CD4-positive, CD25-positive, alpha-beta regulatory T cell (primary cell): ENCODE results near the gene CDC7. TPM values are rescaled to one million over a fixed set of nuclear protein-coding genes. Genes with fewer than 3 reads are reported as not detected.

Experiments
- ATAC-seq, 2 donors: fragments of 150-1000 bp; cut with Tn5 transposase; one replicate each; pipeline ENCODE4 v1.10.0; 2021; ENCODE audit warnings: low read depth in 2 of 2, moderate number of reproducible peaks in 2 of 2, moderate library complexity in 1 of 2
- DNase-seq, 3 donors: peaks; one replicate each; pipeline versions ENCODE4 v3.0.0 to v3.0.0-alpha.2; 2012 to 2022; ENCODE audit warnings: mixed read lengths in 1 of 3
- H3K27ac ChIP-seq: one replicate; pipeline ENCODE4 v1.7.0; 2013; ENCODE audit warnings: mild to moderate bottlenecking, low read length; ENCODE audit not compliant: insufficient read depth, poor library complexity, severe bottlenecking
- H3K27me3 ChIP-seq: one replicate; pipeline ENCODE4 v1.7.0; 2013; ENCODE audit warnings: low read length; ENCODE audit not compliant: control insufficient read depth, insufficient read depth
- H3K36me3 ChIP-seq: one replicate; pipeline ENCODE4 v1.7.0; 2013; ENCODE audit warnings: mild to moderate bottlenecking, low read length, moderate library complexity; ENCODE audit not compliant: control insufficient read depth, insufficient read depth
- H3K4me1 ChIP-seq: 2 replicates; pipeline ENCODE4 v1.7.0; 2013; ENCODE audit warnings: mild to moderate bottlenecking, low read length; ENCODE audit not compliant: insufficient read depth, control insufficient read depth, poor library complexity, severe bottlenecking
- H3K4me3 ChIP-seq: one replicate; pipeline ENCODE4 v1.7.0; 2013; ENCODE audit warnings: low read depth, mild to moderate bottlenecking, low read length, moderate library complexity
- H3K9me3 ChIP-seq, 2 experiments: 1 replicate in 1 of 2; 2 replicates in 1 of 2; pipeline ENCODE4 v1.7.0; 2013; ENCODE audit warnings: low read length in 2 of 2, mild to moderate bottlenecking in 1 of 2, moderate library complexity in 1 of 2; ENCODE audit not compliant: control insufficient read depth in 2 of 2
- H3K27ac Mint-ChIP-seq, 3 donors: one replicate each; pipeline ENCODE4 v1.8.0; 2020 to 2022; ENCODE audit warnings: mild to moderate bottlenecking in 3 of 3, mixed read lengths in 3 of 3, moderate library complexity in 2 of 3
- H3K27me3 Mint-ChIP-seq: one replicate; pipeline ENCODE4 v1.8.0; 2022; ENCODE audit warnings: mild to moderate bottlenecking, mixed read lengths
- H3K36me3 Mint-ChIP-seq: one replicate; pipeline ENCODE4 v1.8.0; 2020; ENCODE audit warnings: mixed read lengths
- H3K4me1 Mint-ChIP-seq, 4 donors: one replicate each; pipeline ENCODE4 v1.8.0; 2020 to 2022; ENCODE audit warnings: mixed read lengths in 4 of 4, mild to moderate bottlenecking in 1 of 4
- H3K4me3 Mint-ChIP-seq, 4 donors: one replicate each; pipeline ENCODE4 v1.8.0; 2020 to 2022; ENCODE audit warnings: mild to moderate bottlenecking in 4 of 4, mixed read lengths in 4 of 4, moderate library complexity in 3 of 4
- H3K9me3 Mint-ChIP-seq, 7 donors: one replicate each; pipeline ENCODE4 v1.8.0; 2020 to 2022; ENCODE audit warnings: mixed read lengths in 7 of 7, mild to moderate bottlenecking in 3 of 7, moderate library complexity in 2 of 7
- polyA plus RNA-seq, 4 donors: library from polyadenylated mRNA; unstranded; fragments of 300-500 nt; fragmentation: Illumina TruSeq; gene quantifications; one replicate each; pipeline ENCODE4 v1.2.3, GENCODE V29; 2021
- total RNA-seq: library from RNA; stranded (reverse); gene quantifications from one replicate; pipeline ENCODE4 v1.2.3, GENCODE V29; 2022

Gene CDC7
- total and polyA plus RNA-seq, 5 donors from 2014 or later: 3.9 to 7.9 (median 6.2) TPM

- Mint-ChIP-seq H3K4me3 (peak overlapping the region in 3 of 4 donors; percentile 12 to 79 (median 60)), H3K36me3 (no peaks in the 10 kb centered on the region), H3K4me1 (peaks cover 19 to 42% (median 28%) of the 10 kb centered on the region in 4 donors), H3K27ac (peak overlapping the region in 2 of 3 donors; percentile 5 to 59), H3K9me3 (no peaks in the 10 kb centered on the region), H3K27me3 (no peaks in the 10 kb centered on the region)
- Histone ChIP-seq H3K4me1 (peaks cover 16% of the 10 kb centered on the region), H3K36me3 (no peaks in the 10 kb centered on the region), H3K4me3 (peak overlapping the region; percentile 92), H3K27me3 (no peaks in the 10 kb centered on the region), H3K9me3 (no peaks in the 10 kb centered on the region), H3K27ac (no peak overlapping the region)
- ATAC-seq (no peak), DNase-seq (peak in 1 of 3 donors; percentile 24)
Measured at GRCh38 chr1:91502672-91503184, 2.1 kb downstream of the CDC7 start.

GRCh38 chr1:91503332-91503900, 2.8 kb downstream of the CDC7 start:
- no peak overlapping the region for H3K27ac Mint-ChIP-seq
- Histone ChIP-seq H3K27ac (no peak overlapping the region), H3K9me3 (no peaks in the 10 kb centered on the region), H3K4me3 (no peak overlapping the region), H3K36me3 (no peaks in the 10 kb centered on the region), H3K27me3 (no peaks in the 10 kb centered on the region), H3K4me1 (peaks cover 16% of the 10 kb centered on the region)
- no peaks in the 10 kb centered on the region for H3K27me3 Mint-ChIP-seq
- H3K36me3 Mint-ChIP-seq: peaks cover under 1% of the 10 kb centered on the region
- H3K9me3 Mint-ChIP-seq: no peaks in the 10 kb centered on the region
- peaks cover 19 to 42% (median 28%) of the 10 kb centered on the region in 4 donors for H3K4me1 Mint-ChIP-seq
- ATAC-seq: no peak
- no peak for DNase-seq
- no peak overlapping the region for H3K4me3 Mint-ChIP-seq

GRCh38 chr1:91503975-91504530, 3.4 kb downstream of the CDC7 start:
- no peak overlapping the region for H3K27ac ChIP-seq
- no peaks in the 10 kb centered on the region for H3K27me3 ChIP-seq
- Mint-ChIP-seq H3K27ac (no peak overlapping the region), H3K4me3 (peak overlapping the region in 2 of 4 donors; percentile 14 to 68), H3K4me1 (peaks cover 19 to 48% (median 32%) of the 10 kb centered on the region in 4 donors), H3K9me3 (no peaks in the 10 kb centered on the region), H3K36me3 (peaks cover 6% of the 10 kb centered on the region), H3K27me3 (no peaks in the 10 kb centered on the region)
- no peaks in the 10 kb centered on the region for H3K36me3 ChIP-seq
- DNase-seq: no peak
- H3K4me1 ChIP-seq: peaks cover 18% of the 10 kb centered on the region
- H3K9me3 ChIP-seq: no peaks in the 10 kb centered on the region
- H3K4me3 ChIP-seq: no peak overlapping the region
- ATAC-seq: no peak

- peak overlapping the region in 2 of 4 donors; percentile 5 to 14 for H3K4me3 Mint-ChIP-seq
Measured at GRCh38 chr1:91505086-91505485, 4.4 kb downstream of the CDC7 start.

GRCh38 chr1:91506071-91506470, 5.4 kb downstream of the CDC7 start:
- Mint-ChIP-seq H3K27me3 (no peaks in the 10 kb centered on the region), H3K4me3 (no peak overlapping the region), H3K9me3 (no peaks in the 10 kb centered on the region), H3K27ac (no peak overlapping the region), H3K4me1 (peaks cover 23 to 58% (median 35%) of the 10 kb centered on the region in 4 donors), H3K36me3 (peaks cover 14% of the 10 kb centered on the region)
- Histone ChIP-seq H3K36me3 (no peaks in the 10 kb centered on the region), H3K27me3 (no peaks in the 10 kb centered on the region), H3K27ac (no peak overlapping the region), H3K4me3 (no peak overlapping the region), H3K9me3 (no peaks in the 10 kb centered on the region), H3K4me1 (peaks cover 18% of the 10 kb centered on the region)
- DNase-seq (no peak), ATAC-seq (no peak)

More at GRCh38 chr1:91505086-91505485, 4.4 kb downstream of the CDC7 start:
- Histone ChIP-seq H3K27ac (no peak overlapping the region), H3K4me3 (no peak overlapping the region), H3K36me3 (no peaks in the 10 kb centered on the region), H3K4me1 (peaks cover 18% of the 10 kb centered on the region), H3K27me3 (no peaks in the 10 kb centered on the region), H3K9me3 (no peaks in the 10 kb centered on the region)
- peaks cover 19 to 50% (median 35%) of the 10 kb centered on the region in 4 donors for H3K4me1 Mint-ChIP-seq
- DNase-seq (no peak), ATAC-seq (no peak)
- H3K27me3 Mint-ChIP-seq: no peaks in the 10 kb centered on the region
- H3K9me3 Mint-ChIP-seq: no peaks in the 10 kb centered on the region
- H3K36me3 Mint-ChIP-seq: peaks cover 14% of the 10 kb centered on the region
- H3K27ac Mint-ChIP-seq: no peak overlapping the region

GRCh38 chr1:91507328-91507727, 6.7 kb downstream of the CDC7 start:
- H3K36me3 Mint-ChIP-seq: peaks cover 14% of the 10 kb centered on the region
- Histone ChIP-seq H3K4me3 (no peak overlapping the region), H3K9me3 (no peaks in the 10 kb centered on the region), H3K27ac (no peak overlapping the region), H3K27me3 (no peaks in the 10 kb centered on the region), H3K4me1 (peaks cover 8% of the 10 kb centered on the region), H3K36me3 (no peaks in the 10 kb centered on the region)
- H3K27me3 Mint-ChIP-seq: no peaks in the 10 kb centered on the region
- no peaks in the 10 kb centered on the region for H3K9me3 Mint-ChIP-seq
- ATAC-seq: no peak
- no peak overlapping the region for H3K27ac Mint-ChIP-seq
- H3K4me3 Mint-ChIP-seq: no peak overlapping the region
- peaks cover 22 to 54% (median 29%) of the 10 kb centered on the region in 4 donors for H3K4me1 Mint-ChIP-seq
- no peak for DNase-seq

- H3K27me3 Mint-ChIP-seq: no peaks in the 10 kb centered on the region
- Histone ChIP-seq H3K9me3 (no peaks in the 10 kb centered on the region), H3K4me1 (peaks cover 3% of the 10 kb centered on the region), H3K4me3 (no peak overlapping the region), H3K36me3 (peaks cover 8% of the 10 kb centered on the region), H3K27ac (no peak overlapping the region), H3K27me3 (no peaks in the 10 kb centered on the region)
- DNase-seq: no peak
- peaks cover 24% of the 10 kb centered on the region for H3K36me3 Mint-ChIP-seq
- H3K4me1 Mint-ChIP-seq: peaks cover 6 to 36% (median 13%) of the 10 kb centered on the region in 4 donors
- H3K27ac Mint-ChIP-seq: peak overlapping the region in 2 of 3 donors; percentile 34 to 43
- ATAC-seq: no peak
- no peaks in the 10 kb centered on the region for H3K9me3 Mint-ChIP-seq
- H3K4me3 Mint-ChIP-seq: no peak overlapping the region
Measured at GRCh38 chr1:91510754-91511153, 10.1 kb downstream of the CDC7 start.
